8988T (cell line): ENCODE results near the gene ARHGAP10.

Experiments used
- DNase-seq: peaks from one replicate; pipeline ENCODE4 v3.0.0; 2011

ARHGAP10 gene, protein sequence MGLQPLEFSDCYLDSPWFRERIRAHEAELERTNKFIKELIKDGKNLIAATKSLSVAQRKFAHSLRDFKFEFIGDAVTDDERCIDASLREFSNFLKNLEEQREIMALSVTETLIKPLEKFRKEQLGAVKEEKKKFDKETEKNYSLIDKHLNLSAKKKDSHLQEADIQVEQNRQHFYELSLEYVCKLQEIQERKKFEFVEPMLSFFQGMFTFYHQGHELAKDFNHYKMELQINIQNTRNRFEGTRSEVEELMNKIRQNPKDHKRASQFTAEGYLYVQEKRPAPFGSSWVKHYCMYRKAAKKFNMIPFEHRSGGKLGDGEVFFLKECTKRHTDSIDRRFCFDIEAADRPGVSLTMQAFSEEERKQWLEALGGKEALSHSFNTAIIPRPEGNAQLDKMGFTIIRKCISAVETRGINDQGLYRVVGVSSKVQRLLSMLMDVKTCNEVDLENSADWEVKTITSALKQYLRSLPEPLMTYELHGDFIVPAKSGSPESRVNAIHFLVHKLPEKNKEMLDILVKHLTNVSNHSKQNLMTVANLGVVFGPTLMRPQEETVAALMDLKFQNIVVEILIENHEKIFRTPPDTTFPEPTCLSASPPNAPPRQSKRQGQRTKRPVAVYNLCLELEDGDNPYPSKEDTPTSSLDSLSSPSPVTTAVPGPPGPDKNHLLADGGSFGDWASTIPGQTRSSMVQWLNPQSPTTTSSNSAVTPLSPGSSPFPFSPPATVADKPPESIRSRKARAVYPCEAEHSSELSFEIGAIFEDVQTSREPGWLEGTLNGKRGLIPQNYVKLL

DNA sequence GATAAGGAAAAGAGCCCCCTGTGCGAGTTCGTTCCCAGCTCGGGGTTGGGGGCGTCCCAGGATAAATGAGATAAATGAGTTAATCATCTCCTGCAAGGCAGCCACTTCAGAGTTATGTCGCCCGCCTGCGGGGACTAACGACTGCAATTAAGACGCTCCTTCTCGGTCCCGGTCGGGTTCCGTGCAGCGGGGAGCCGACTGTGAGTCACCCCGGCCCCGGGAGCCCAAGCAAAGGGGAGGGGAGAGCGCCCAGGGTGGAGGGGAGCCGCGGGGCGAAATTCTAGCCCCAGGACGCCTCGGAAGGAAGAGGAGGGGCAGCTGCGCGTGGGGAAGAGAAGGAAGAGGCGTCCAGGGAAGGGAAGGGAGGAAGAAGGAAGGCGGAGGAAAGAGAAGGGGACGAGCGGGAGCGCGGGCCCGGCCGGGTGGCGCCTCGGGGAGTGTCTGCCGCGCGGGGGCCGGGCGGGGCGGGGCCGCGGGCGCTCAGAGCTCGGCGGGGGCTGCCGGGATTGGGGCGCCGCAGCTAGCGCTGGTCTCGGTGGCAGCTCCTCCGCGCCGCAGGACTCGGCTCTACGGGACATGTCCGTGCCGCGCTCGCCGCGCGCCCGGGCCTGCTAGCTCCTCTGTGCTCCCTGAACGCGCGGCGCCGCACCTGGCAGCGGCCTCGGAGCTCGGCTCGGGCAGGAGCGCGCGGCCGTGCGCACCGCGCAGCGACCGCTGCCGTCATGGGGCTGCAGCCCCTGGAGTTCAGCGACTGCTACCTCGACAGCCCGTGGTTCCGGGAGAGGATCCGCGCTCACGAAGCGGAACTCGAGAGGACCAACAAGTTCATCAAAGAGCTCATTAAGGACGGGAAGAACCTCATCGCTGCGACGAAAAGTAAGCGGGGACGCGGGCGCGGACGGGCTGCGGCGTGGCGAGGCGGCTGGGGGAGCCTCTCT is at the start of gene ARHGAP10:
Gene ARHGAP10, plus strand, starts transcription at position 509 of the 938 bp plus-strand sequence. Its CDS starts 214 bp downstream, at position 723.
- DNase-seq: peak; percentile 37

DNA sequence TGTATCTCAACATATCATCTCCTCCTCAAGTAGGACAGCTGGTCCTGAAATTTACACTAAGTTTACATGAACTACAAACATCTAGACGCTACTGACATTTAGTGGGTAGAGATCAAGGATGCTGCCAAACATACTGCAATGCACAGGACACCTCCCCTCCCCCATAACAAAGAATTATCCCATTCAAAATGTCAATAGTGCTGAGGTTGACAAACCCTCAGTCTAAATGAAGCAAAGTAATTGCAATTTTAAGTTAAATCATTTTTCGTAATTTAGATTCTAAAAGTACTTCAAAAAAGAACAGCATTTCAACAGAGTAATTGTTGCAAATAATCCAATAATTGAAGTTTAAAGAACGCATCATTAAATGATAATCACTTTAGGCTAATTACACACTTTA is 49.1 kb upstream of the ARHGAP10 start:
- DNase-seq: no peak

DNA sequence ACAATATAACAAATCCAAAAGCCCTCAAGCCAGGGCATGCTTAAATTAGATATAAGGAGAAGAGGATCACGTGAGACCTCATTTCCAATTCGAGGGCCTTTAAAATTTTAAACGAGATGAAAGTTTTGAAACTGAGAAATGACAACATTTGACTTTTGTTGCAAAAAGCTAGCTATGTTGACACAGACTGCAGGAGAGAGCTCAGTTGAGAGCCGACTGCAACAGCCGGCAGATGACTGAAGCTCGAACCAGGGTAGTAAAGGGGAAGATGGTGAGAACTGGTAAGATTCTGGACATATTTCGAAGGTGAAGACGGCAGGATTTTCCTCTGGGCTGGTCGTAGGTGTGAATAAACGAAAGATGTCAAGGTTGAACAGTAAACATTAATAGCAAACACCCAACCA is 48.7 kb upstream of the ARHGAP10 start:
- DNase-seq: no peak

DNA sequence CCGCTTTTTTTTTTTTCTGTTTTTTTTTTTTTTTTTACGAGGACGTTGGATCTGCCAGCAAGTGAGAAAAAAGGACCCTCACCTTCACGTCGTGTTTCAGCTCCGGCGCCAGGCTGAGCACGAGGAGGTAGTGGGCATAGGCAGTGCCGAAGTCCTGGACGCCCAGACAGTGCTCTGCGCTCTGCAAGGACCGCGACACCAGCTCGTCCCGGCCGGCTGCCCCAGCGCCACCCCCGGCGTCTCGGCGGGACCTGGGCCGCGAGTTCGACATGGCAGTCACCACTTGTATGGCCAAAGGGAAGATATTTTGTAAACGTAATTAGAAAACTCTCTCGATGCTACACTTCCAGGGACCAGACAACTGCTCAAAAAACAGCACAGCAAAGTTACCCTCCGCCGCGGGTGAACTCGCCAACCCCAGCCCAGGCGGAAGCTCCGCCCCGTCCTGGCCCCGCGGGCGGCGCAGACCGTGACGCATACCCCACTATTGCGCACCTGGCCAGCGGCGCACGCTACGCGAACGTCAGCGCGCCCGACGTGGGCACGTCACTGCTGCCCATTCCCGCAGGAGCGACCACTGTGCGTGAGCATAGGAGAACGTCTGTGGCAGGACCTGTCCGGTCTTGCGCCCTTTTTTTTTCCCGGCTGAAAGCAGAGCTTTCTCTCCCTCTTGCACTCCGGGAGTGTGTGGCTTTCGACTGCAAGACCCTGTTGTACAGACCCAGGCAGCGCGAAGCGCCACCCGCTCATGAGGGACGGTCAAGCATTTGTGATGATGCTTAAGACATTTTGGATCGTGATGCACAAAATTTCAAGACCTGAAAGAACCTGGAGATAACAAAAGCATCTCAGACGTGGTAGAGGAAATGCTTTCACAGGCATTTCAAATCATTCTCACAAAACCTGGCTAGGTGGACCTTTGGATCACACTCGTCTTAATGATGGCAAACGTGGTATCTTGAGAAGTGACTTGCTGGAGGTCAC is 47.9 kb upstream of the ARHGAP10 start, which contains the start of gene PRMT9:
Gene PRMT9, minus strand, starts transcription at position 447 of the 984 bp plus-strand sequence. Its CDS starts 176 bp downstream, at position 271.
- DNase-seq: peak; percentile 78

DNA sequence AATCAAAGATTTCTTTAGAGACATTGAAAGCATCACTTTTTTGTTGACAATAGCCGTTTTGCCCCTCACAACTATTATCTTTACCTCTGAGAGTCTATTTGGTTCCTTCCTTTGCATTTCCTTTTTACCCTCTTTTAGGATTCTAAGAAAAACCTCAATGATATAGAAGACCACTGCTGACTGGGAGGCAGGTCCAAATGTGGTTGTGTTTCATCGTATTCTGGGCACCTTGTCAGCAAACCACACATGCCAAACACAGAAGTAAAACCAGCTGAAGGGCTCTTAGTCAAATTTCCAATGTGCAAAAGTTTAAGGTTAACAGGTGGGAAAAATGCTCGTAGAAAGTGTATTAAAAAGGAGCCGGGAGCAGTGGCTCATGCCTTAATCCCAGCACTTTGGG is 42.8 kb upstream of the ARHGAP10 start:
- no peak for DNase-seq

DNA sequence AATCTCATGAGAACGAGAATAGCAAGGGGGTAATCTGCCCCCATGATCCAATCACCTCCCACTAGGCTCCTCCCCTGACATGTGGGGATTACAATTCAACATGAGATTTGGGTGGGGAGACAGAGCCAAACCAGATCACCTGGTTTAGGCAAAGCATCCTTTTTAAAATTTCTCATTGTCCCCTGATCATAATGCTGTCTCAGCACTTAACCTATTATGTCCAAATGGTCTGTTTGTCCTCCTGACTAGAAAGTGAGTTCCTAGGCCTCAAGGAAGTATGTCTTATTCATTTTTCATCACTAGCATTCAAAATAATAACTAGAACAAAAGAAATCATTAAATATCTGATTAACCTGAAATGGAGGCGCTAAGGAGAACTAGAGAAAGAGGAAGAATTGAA is 40.1 kb upstream of the ARHGAP10 start:
- no peak for DNase-seq

DNA sequence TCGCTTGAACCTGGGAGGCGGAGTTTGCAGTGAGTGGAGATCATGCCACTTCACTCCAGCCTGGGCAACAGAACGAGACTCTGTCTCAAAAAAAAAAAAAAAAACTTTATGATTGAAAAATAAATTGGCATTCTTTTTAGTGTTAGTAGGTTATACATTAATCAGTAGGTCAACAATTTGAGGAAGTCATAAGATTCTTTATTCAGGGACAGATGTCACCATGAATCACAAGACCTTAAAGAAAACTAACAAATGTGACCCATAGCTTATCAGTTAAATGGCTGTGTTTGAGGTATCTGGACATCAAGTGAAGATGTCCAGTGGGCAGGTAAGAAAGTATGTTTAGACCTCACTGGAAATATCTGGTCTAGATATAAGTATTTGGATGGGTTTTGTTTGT is 38.7 kb upstream of the ARHGAP10 start:
- DNase-seq: no peak

DNA sequence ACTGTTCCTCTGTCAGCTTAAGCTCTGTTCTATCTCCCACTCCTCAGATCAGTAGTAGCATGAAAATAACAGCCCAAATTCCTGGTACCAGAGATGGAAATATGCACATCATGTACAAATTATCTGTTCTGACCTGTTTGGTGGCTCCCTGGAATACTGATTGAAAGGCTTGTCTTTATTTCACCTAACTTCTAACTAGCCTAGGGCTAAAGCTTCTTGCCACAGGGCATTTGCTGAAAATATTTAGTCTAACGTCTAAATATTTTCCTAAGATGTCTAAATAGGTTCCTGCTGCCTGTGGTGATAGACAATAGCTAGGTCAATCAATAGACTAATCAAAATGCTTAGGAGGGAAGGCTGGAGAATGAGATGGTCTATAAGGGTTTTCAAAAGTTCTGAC is 35.0 kb upstream of the ARHGAP10 start:
- no peak for DNase-seq

DNA sequence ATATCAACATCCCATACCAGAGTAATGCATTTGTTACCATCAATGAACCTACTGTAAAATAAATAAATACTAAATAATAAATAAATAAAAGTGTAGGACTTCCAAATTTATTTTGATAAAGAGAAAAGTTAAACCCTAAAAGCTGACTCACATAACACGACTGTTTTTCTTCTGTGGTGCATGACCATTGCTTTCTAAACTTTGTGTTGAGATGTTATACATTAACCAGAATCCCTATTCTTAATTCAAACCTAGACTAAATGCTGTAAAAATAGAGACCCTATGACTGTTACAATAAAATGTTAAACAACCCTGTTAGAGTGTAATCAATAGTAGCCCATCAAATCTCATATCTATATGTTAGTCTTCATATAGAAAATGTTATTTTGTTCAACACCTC is 27.0 kb upstream of the ARHGAP10 start:
- DNase-seq: no peak

DNA sequence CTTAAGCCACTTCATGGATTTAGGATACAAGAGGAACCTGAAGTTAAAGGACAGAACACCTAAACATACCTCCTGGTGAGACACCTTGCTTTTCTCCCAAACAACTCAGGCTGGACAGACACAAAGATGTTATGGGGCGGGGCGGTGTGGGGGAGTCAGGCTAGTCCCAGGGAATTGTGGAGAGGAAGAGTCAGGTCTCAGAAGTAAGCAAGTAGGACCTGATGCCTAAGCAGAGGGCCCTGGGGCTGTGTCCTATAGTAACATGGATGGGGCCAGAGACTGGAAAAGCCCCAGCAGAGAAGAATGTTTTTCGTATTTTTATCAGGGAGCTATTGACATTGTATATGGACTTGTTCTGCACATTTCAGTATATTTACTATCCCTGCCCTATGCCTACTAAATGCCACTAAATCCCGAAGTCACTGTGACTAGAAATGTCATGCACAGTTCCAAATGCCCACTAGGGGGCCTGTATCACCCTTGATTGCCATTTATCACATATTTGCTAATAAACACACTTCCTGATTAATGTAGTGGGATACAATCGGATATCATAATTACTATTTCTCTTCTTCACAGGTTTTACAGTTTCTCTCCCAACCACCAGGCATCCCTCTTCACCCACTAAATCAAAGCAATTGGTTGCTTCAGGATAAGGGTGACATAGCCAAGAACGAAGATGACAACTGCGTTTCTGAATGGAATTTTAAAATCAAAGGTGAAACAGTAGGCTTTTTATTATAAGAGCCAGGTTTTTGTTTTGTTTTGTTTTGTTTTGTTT is 23.8 kb upstream of the ARHGAP10 start:
- DNase-seq: no peak

DNA sequence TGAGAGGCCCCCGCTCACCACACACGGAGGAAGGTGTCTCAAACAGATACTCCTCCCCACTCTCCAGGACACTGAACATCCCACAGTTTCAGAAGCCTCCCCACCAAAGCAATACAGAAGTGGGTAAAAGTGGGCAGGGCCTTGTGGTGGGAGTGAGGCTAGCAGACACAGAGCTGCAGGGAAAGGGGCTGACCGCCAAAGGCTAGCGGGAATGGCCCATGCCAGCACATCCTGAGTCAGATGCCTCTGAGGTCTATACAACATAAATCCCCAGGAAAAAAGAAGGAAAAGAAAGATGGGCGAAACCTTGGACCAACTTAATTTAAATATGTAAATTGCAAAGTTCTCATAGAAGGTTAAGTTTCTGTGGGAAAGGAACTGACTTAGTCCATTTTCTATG is 21.9 kb upstream of the ARHGAP10 start:
- DNase-seq: no peak

DNA sequence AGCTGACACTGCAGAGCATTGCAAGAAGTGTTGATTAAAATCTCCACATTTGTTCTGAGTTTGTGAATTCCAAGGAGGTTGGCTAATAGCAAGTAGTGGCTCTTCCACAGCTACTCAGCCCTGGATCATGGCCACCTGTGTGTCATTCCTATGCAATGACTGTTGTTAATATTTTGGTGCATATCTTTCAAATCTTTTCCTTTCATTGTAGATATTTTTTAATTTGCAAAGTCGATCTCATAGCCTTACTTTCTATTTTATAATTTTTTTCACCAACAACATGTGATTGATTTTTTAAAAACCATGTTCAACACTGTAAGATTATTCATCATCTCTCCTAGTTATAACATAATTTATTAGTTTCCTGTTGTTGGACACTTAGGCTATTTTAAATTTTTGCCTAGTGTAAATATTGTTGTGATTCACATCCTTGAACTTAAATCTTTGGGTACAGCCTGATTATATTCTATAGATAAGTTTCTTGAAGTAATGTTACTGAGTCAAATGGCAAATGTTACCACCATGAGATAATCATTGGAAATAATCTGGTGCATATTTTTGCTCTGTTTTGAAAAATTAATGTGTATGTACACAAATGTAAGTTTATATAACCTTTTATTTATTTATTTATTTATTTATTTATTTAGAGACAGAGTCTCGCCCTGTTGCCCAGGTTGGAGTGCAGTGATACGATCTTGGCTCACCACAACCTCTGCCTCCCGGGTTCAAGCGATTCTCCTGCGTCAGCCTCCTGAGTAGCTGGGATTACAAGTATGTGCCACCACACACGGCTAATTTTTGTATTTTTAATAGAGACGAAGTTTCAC is 17.1 kb upstream of the ARHGAP10 start:
- DNase-seq: no peak

DNA sequence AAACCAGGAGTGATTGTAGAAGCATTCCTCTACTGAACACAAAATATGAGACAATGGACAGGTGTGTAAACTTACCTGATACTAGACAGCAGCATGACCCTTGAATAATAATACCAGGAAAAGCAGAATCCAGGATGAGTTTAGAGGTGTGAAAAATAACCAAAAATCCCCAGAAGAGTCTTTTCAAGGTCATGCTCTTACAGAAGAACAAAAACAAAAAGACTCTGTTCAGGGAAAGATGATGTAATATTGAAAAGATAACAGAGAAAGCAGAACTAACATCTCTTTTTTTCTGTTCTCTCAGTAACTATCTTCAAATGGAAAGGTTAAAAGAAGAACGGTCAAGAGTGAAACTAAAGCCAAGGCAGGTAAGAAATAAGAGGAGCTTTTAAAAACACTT is 14.0 kb upstream of the ARHGAP10 start:
- DNase-seq: no peak

DNA sequence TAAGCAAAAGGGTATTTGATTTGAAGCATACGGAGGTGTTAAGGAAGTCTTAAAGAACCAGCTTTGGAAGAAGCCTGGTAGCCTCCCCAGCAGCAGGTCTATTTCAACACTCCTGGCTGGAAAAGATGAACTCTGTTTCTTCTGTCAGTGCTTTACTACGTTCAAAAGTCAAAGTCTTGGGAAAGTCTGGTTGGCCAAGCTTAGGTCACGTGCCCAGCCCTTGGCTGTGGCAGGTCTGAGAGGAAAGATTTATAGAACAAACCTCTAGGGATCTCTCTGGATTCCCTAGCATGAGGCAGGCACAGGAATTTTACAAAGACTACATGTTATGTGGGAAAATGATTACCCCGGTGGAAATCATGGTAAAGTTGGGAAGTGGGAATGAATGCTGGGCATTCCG is 8.6 kb upstream of the ARHGAP10 start:
- no peak for DNase-seq

DNA sequence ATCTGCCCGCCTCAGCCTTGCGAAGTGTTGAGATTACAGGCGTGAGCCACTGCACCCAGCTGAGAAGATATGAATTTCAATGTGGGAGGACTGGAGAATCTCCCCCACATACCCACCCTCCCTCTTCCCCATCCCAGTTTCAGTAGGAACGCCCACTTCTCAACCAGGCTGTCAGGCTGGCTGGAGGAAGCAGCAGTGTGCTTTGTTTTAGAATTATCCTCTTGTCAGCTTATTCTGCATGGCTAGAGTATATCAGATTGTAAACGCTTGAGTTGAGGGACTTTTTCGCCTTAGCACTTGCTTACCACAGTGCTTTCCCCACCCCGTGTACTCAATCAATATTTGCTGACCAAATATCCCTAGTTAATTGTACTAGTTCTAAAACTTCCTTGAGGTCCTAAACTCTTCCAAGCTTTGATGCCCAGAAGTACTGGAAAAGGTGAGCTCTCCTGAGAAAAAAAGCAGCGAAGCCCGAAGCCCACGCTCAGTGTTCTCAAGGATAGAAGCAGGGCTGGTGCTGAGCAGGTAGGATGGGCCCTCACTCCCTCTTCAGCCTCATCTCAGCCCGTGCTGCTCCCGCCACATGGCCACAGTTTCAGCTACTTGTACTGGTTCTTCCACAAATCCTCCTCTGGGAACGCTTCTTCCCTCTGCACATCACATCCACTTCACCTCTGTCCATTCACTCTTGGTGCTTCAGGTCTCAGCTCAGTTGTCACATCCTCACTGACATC is 7.3 kb upstream of the ARHGAP10 start:
- no peak for DNase-seq

DNA sequence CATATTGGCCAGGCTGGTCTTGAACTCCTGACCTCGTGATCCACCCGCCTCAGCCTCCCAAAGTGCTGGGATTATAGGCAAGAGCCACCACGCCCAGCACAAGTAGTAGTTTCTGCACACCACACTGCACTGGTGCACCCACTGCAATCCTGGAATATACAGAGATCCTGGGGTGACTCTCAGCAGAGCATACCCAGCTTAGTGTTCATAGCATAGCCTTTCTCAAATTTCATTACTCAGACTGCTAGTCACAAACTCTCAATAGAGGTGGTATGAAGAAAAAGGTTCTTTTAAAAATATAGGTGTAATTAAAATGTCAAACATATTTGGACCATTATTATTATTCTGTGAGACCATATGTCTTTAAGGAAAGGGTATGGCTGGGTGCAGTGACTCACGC is 6.2 kb upstream of the ARHGAP10 start:
- no peak for DNase-seq

DNA sequence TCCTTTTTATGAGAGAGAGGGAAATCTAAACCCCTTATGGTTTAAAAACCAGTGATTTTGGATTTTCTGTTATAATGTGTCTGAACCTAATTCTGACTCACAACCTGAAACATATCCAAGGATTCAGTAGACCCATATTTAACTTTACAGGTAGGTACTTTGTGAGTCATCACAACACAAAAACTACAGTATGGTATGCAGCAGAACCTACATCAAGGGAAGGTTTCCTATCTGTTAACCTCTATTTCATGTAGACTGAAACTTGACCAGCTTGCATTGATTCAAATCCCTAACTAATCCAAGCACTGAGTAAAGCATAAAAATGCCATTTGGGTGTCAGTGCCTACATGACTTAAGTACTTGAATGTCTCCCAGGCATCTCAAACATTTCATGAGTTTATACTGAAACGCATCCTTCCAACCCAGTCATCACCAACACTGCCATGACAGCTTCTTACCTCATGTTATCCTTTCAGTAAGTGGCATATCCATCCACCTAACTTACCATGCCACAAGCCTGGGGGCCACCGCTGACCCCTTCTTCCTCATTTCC is 4.3 kb upstream of the ARHGAP10 start:
- no peak for DNase-seq

DNA sequence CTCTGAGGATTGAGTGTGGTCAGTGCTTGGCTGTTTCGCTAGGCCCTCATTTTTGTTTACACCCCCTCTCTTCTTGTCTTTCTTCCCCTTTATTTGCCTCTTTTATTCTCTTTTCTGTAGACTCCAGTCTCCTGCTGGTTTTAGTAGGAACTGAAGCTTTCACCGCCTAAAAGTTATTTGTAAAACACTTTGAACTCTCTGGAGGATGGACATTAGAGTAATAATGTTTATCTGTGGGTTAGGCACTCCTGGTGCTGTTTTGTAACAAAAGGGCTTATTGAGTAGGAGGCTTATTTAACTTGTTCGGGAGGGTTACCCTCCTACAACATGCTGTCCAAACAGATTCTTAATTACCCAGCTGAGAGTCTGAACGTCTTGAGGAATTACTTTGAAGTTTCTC is 1.6 kb upstream of the ARHGAP10 start:
- no peak for DNase-seq
